ENCODE results near the gene DHX15.

DHX15 gene

GRCh38 chr4:24578364-24578763, 6.0 kb downstream of the DHX15 start:
- DNase-seq: no peak

- no peak for DNase-seq
Observed at GRCh38 chr4:24576276-24576675, 8.1 kb downstream of the DHX15 start.

- no peak for DNase-seq
Observed at GRCh38 chr4:24574236-24574635, 10.1 kb downstream of the DHX15 start.

- DNase-seq: no peak
Observed at GRCh38 chr4:24573582-24573981, 10.8 kb downstream of the DHX15 start.

GRCh38 chr4:24570574-24571236, 13.6 kb downstream of the DHX15 start:
- DNase-seq: no peak

- no peak for DNase-seq
Observed at GRCh38 chr4:24570172-24570571, 14.2 kb downstream of the DHX15 start.

- DNase-seq: no peak
Observed at GRCh38 chr4:24569662-24570061, 14.7 kb downstream of the DHX15 start.

GRCh38 chr4:24568425-24568824, 15.9 kb downstream of the DHX15 start:
- DNase-seq: no peak

GRCh38 chr4:24565054-24565453, 19.3 kb downstream of the DHX15 start:
- no peak for DNase-seq

- DNase-seq: no peak
Observed at GRCh38 chr4:24564488-24564887, 19.9 kb downstream of the DHX15 start.

- no peak for DNase-seq
Observed at GRCh38 chr4:24561438-24562139, 22.8 kb downstream of the DHX15 start.

GRCh38 chr4:24560868-24561368, 23.4 kb downstream of the DHX15 start:
- no peak for DNase-seq

- no peak for DNase-seq
Observed at GRCh38 chr4:24559889-24560288, 24.5 kb downstream of the DHX15 start.

- no peak for DNase-seq
Observed at GRCh38 chr4:24559032-24559821, 25.1 kb downstream of the DHX15 start.

GRCh38 chr4:24557026-24558025, 27.0 kb downstream of the DHX15 start:
- no peak for DNase-seq

- DNase-seq: no peak
Observed at GRCh38 chr4:24551492-24552289, 32.7 kb downstream of the DHX15 start.

GRCh38 chr4:24550441-24551175, 33.7 kb downstream of the DHX15 start:
- DNase-seq: no peak

GRCh38 chr4:24547979-24548378, 36.4 kb downstream of the DHX15 start:
- no peak for DNase-seq

- no peak for DNase-seq
Observed at GRCh38 chr4:24544208-24544988, 40.0 kb downstream of the DHX15 start.

GRCh38 chr4:24537025-24537424, 47.3 kb downstream of the DHX15 start:
- no peak for DNase-seq

All from NCI-H1417 treated with DMSO at 0.1 percent for 48 hours (cell line).